ENCODE data around the gene MYO1H. TPM values are rescaled to one million over a fixed set of nuclear protein-coding genes. Genes with fewer than 3 reads are reported as not detected.

Gene MYO1H
- total RNA-seq, 1 donor = not detected

DNA sequence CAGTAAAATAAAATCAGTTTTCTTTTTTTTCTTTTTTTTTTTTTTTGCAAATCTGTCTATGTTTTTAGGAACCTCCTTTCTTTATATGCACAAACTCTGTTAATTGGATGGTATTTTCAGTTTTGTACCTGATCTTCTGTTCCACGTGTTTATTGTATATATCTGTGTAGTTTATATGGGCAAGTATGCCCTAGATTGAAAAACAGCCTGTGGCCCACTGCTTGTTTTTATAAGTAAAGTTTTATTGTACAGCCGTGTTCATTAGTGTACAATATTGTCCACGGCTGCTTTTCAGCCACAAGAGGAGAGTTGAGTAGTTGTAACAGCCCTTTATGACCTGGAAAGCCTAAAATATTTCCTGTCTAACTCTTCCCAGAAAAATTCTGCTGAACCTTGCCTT lies 18.7 kb upstream of the MYO1H start:
- H3K4me3 ChIP-seq (ENCODE audit: low read depth, low read length) = no peak overlapping the region
- no peak for DNase-seq (ENCODE audit: low read depth)
- TF ChIP-seq, protein P1, sequence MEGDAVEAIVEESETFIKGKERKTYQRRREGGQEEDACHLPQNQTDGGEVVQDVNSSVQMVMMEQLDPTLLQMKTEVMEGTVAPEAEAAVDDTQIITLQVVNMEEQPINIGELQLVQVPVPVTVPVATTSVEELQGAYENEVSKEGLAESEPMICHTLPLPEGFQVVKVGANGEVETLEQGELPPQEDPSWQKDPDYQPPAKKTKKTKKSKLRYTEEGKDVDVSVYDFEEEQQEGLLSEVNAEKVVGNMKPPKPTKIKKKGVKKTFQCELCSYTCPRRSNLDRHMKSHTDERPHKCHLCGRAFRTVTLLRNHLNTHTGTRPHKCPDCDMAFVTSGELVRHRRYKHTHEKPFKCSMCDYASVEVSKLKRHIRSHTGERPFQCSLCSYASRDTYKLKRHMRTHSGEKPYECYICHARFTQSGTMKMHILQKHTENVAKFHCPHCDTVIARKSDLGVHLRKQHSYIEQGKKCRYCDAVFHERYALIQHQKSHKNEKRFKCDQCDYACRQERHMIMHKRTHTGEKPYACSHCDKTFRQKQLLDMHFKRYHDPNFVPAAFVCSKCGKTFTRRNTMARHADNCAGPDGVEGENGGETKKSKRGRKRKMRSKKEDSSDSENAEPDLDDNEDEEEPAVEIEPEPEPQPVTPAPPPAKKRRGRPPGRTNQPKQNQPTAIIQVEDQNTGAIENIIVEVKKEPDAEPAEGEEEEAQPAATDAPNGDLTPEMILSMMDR (IDR thresholded peaks at IDR 0.05; ENCODE audit: insufficient read depth, low read depth, low read length) = no peak

DNA sequence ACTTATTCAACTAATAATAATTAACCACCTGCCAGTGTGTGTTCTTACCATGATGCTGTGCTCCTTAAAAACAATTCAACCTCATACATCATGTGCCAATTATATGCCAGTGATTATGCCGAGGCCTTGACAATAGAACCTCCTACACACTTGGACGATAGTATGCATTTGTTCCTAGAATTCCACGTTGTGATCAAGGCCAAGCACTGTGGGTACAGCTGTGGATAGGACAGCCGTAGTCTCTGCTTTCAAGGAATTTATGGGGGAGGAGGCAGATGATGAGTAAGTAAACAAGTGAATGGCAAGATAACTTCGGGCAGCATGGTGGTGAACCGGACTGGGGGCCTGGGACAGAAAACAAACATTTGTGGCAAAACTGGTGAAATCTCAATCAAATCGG lies 18.0 kb upstream of the MYO1H start:
- DNase-seq (ENCODE audit: low read depth) = no peak
- TF ChIP-seq, protein P1 (IDR thresholded peaks at IDR 0.05; ENCODE audit: insufficient read depth, low read depth, low read length) = no peak
- H3K4me3 ChIP-seq (ENCODE audit: low read depth, low read length) = no peak overlapping the region

DNA sequence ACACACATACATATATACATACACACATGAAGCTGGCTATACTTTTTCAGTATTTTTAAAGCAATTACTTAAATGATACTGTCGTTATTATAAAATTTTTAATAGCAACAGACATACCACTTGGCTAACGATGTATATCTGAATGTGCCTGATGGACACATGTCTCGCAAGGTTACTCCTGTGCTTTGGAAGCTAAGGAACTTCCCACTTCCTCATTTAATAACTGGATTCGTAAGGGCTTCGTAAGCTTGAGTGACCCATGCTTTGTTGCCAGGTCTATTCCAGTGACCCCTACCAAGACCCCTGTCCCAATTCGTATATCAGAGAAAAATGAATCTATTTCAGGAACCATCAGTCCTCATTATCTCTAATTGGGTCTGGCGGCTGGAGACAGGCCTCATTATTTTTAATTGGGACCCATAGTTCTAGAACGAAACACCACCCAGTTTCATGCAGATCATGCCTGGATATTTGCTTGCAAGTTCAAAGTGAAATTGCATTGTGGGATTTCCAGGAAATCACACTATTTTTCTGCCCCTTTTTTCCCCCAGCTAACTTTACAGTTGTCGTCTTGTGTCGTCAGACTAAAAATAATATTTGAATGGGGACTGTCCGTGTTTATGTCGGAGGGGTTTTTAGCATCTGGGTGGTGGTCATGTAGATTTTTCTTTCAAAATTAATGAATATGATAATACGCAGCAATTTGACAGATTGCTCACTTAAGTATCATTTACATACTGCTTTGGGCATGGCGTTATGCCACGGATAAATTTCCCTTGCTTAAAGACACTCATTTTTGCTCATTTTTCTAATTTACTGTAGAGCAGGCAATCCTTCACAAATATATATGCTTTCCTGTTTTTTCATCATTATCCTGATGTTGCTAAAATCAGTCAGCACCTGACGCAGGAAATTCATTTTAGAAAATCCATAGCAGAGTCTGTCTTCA lies 17.1 kb upstream of the MYO1H start:
- TF ChIP-seq, protein P1 (IDR thresholded peaks at IDR 0.05; ENCODE audit: insufficient read depth, low read depth, low read length) = no peak
- no peak overlapping the region for H3K4me3 ChIP-seq (ENCODE audit: low read depth, low read length)
- DNase-seq (ENCODE audit: low read depth) = no peak

DNA sequence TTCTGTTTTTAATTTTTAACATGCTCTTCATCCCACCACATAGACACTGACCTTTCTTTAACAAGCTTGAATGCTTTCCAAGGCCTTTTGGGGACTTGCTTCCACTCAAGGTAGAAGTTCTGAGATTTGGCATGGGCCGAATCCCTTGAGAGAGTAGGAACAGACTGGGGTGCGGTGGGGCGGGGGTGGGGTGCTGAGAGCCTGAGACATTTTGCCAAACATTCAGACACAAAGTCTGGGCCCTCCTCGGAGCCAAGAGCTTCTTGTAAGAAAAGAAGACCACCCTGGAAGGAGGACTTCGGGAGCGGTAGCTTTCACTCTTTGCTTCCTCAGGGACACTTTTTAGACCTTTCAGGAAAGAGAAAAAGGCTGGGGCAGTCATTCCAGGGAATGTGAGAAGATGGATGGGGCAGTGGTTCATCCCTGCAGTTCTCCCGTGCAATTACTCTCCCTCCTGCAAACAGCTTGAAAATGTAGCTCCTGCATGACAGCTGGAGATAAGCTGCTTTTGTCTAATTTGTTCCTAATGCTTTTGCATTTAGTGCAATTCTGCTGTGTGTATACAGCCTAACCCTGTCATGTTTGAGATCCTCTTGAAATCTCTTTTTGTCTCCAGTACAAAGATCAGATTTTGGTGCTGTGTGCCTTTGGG lies 16.3 kb upstream of the MYO1H start:
- TF ChIP-seq, protein P1 (IDR thresholded peaks at IDR 0.05; ENCODE audit: insufficient read depth, low read depth, low read length) = no peak

DNA sequence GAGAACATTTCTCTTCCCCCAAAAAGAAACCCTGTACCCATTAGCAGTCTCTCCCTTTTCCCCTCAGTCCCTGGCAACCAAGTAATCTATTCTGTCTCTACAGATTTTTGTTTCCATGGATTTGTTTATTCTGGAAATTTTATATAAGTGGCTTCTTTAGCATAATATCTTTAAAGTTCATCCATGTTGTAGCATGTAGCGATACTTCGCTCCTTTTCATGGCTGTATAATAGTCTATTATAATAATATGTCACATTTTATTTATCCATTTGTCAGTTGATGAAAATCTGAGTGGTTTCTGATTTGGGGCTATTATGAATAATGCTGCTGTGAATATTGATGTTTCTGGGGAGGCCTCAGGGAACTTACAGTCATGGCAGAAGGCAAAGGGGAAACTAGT lies 12.8 kb upstream of the MYO1H start:
- TF ChIP-seq, protein P1 (IDR thresholded peaks at IDR 0.05; ENCODE audit: insufficient read depth, low read depth, low read length) = no peak
- DNase-seq (ENCODE audit: low read depth) = no peak

More for the DNA sequence above, 16.3 kb upstream of the MYO1H start:
- H3K4me3 ChIP-seq (ENCODE audit: low read depth, low read length) = no peak overlapping the region
- DNase-seq (ENCODE audit: low read depth) = no peak

DNA sequence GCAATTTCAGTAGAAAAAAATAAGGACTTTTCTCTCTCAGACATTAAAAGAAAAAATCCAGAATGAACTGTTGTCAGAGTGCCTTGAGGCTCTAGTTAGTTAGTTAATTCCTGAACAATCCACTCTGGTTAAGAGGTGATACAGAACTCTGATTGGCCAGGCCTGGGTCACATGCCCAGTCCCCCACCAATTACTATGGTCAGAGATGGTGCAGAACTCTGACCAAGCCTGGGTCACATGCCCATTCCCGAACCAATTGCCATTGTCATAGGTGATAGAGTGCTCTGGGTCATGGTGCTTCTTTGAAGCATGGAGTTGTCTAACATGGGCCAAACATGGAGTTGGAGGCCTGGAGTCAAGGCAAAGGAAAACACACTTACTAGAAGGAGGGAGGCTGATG lies 11.1 kb upstream of the MYO1H start:
- no peak overlapping the region for H3K4me3 ChIP-seq (ENCODE audit: low read depth, low read length)
- no peak for DNase-seq (ENCODE audit: low read depth)
- TF ChIP-seq, protein P1 (IDR thresholded peaks at IDR 0.05; ENCODE audit: insufficient read depth, low read depth, low read length) = no peak

More for the DNA sequence above, 12.8 kb upstream of the MYO1H start:
- H3K4me3 ChIP-seq (ENCODE audit: low read depth, low read length) = no peak overlapping the region
